NCI-H82 (cell line): ENCODE measurements around the gene CCDC142.

Experiments used
- DNase-seq: peaks from one replicate; lab custom pipeline; 2025; lab: John Stamatoyannopoulos, UW

The CCDC142 gene

DNA sequence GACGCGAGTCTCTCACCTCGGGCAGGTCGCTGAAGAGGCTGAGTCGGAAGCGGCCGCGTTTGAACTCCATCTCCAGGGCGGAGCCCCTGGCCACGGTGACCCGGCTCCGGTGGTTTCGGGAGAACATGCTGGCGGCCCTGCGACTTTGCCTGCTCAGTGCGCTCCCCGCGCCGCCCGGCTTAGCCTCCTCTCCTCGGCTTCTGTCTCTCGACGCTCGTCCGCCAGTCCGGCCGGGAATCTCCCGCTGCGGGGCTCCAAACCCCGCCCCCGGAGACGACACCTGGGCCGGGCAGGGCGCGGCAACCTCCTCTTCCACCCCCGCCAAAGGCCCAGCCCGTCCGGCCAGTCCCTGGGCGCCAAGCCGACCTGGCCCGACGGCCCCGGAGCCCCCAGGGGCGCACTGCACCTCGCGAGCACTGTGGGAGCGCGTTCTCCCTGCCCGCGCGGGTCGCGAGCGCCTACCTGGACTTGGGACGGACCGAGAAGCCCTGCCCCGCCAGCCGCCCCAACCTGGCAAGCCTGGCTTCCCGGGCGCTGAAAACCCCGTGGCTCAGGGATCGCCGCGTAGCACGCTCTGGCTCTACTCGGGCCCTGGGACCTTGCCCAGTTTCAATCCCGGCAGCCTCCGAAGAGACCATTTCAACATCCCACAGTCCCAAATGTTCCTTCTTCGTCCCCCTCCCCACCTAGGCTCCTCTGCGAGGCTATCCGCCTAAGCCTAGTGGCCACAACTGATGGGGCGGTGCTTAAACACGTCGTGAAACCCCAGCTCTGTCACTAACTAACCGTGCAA, 40.9 kb downstream of the CCDC142 start, which contains the start of gene RTKN:
Gene RTKN (minus strand): TSS at position 248 of the 793 bp plus-strand sequence. CDS start 121 bp downstream, at position 127.
- no peak for DNase-seq

- no peak for DNase-seq
Observed at GRCh38 chr2:74441170-74441689, 41.6 kb downstream of the CCDC142 start.

GRCh38 chr2:74440378-74441169, 42.2 kb downstream of the CCDC142 start:
- DNase-seq: peak; percentile 94

DNA sequence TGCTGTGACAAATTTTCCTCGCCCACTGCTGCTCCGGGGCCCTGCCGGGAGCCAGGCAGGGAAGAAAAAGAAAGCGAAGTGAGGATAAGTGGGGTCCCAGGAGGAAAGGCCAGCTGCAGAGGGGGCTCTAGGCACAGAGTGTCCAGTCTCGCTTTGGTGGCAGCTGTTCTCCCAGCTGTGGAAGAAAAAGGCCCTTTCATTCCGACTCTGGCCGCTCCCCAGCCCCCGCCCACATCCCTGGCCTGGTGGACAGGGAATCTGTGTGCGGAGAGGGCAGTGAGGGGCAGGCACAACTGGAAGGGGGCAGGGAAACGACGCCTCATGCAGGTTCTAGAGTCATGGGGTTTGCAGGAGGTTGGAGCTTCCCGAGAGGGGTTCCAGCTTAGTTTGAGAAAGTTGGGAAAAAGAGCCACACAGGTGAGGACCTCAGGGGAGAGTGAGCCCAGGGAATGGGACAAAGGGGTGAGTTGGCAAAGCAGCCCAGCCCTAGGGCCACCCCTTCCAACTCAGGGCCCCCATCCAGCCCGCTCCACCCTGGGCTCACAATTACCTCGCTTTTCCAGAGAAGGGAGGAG, 42.9 kb downstream of the CCDC142 start:
- no peak for DNase-seq

- peak; percentile 93 for DNase-seq
Observed at GRCh38 chr2:74439373-74439772, 43.4 kb downstream of the CCDC142 start.

DNA sequence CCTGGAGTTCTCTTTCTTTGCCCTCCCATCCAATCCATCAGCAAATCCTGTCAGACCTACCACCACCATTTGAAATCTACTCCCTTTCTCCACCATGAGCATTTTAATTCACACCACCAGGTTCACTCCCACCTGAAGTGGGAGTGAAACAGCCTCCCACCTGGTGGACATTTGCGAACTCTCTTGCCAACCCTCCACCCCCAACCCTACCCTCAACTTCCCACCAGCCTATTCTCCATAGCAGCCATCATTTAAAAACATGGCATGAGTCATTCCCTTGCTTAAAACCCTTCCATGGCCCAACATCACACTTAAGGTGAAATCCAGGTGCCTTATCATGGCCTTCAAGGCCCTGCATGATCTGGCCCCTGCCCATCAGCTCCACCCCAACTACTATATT, 44.5 kb downstream of the CCDC142 start:
- DNase-seq: no peak

DNA sequence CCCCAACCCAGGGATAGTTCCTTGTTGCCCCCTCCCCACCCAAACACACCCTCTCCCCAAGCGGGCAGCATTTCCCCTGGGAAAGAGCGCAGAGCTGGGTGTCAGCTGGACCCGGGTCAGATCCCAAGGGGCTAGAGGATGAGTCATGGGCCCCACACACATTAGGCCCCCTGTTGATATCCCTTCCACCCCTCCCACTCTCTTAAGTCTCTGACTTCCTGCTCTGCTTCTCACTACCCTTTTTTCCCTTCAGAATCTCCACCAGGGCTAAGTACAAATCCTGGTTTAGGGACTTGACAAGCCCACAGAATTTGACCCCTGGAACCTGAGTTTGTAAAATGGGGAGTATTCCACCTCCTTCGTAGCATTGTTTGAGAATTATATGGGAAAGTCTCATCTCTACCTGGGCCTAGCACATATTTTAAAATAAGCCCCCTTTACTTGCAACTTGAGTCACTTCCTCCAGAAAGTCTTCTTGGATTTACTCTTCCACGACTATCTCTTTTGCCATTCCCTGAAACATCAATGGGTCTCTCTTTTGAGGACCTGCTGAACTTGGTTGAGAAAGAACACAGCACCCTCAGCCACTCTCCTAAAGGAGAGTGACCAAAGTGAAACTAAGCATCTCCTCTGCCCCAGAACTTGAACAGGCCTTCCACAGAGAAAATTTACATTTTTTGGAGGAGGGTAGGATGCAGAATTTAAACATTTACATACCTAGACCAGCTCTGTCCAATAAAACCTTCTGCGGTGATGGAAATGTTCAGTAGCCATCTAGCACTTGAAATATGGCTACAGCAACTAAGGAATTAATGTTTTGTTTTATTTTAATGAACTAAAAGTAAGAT, 45.7 kb downstream of the CCDC142 start:
- DNase-seq: no peak

GRCh38 chr2:74436111-74436805, 46.5 kb downstream of the CCDC142 start:
- DNase-seq: no peak

- DNase-seq: no peak
Observed at GRCh38 chr2:74430502-74430901, 52.3 kb downstream of the CCDC142 start.

DNA sequence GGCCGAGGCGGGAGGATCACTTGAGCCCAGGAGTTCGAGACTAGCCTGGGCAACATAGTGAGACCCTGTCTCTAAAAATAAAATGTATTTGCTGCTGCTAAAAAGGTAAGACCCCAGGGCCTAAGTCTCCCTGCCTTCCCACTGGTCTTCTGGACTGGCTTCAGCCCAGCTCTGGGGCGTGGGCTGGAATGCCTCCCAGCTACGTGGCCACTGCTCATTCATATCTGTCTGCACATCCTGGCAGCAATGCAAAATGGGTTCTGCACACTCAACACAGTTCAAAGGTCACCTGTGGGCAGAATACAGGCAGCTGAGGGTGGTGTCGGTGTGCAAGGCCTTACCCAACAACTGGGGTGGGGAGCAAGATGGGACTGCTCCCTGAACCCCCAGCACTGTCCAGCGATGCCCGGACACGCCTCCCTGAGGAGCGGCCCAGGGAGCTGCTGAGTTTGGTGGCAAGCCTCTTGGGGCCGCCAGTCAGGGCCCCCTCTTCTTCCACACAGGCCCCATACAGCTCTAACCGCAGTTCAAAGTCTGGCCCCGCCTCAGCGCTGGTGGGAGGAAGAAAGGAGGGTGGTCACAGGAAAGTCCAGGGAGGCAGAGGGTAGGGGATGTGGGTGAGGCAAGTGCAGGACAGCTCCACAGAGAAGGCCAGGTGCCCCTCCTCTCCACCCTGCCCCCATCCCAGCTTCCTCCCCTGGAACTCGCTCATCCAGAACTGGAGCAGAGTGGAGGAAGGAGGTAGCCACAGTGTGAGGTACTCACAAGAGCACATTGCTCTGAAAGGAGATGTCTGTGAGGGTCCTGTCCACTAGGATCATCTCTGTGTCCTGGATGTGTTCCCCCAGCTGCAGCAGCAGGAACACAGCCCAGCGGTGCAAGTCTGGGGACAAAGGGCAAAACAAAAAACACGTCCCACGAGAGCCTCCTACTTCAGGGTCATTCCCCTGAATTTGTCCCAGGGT, 53.0 kb downstream of the CCDC142 start:
- no peak for DNase-seq

DNA sequence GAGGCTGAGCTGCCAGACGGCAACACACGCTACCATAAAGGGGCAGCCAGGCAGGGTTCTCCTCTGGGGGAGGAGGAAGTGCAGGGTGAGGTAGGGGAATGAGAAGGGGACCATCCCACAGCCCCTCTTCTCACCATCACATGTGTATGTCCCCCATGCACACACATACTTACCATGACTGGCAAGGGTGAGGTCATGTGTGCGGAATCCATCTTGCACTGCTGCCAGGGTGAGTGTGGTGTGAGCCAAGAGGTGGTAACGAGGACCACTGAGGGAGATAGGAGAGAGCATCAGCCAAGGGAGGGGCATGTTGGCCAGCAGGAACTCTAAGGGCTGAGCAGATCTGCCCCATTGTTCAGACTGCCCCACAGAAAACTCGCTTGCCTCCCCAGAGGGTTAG, 54.1 kb downstream of the CCDC142 start:
- DNase-seq: no peak

DNA sequence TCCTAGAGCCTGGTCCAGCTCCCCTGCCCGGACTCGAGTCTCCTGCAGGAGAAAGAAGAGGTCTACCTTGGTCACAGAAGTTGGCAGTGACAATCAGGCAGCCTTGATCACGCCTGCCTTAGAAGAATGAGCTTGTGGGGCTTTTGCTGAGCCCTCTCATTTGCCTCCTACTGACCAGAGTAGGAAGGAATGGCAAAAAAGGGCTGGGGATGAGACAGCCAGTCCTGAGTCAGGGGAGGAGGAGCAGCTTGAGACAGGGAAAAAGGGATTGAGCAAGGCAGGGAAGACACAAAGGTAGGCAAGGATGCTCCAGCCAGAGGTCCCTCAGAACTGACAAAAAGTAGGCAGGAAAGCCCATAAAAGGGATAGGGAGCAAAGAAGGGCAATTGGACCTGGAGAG, 55.2 kb downstream of the CCDC142 start:
- no peak for DNase-seq

- no peak for DNase-seq
Observed at GRCh38 chr2:74426181-74426758, 56.5 kb downstream of the CCDC142 start.

DNA sequence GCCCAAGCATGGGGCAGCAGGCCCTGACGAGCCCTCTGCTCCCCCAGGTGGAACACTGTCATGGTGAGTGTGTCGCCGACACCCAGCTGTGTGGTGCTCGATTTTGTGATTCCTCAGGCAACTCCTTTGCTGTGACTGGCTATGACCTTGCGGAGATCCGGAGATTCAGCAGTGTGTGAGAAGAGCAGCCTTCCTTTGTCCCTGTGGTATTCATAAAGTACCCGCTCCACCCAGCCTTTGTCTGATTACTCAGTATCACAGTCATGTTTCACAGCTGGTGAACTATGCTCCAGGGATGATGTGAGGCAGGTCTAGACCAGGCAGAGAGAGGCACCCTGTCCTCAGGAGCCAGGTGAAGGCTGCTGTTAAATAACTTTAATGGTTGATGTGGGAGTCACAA, 57.3 kb downstream of the CCDC142 start:
- no peak for DNase-seq

- no peak for DNase-seq
Observed at GRCh38 chr2:74424995-74425406, 57.8 kb downstream of the CCDC142 start.

DNA sequence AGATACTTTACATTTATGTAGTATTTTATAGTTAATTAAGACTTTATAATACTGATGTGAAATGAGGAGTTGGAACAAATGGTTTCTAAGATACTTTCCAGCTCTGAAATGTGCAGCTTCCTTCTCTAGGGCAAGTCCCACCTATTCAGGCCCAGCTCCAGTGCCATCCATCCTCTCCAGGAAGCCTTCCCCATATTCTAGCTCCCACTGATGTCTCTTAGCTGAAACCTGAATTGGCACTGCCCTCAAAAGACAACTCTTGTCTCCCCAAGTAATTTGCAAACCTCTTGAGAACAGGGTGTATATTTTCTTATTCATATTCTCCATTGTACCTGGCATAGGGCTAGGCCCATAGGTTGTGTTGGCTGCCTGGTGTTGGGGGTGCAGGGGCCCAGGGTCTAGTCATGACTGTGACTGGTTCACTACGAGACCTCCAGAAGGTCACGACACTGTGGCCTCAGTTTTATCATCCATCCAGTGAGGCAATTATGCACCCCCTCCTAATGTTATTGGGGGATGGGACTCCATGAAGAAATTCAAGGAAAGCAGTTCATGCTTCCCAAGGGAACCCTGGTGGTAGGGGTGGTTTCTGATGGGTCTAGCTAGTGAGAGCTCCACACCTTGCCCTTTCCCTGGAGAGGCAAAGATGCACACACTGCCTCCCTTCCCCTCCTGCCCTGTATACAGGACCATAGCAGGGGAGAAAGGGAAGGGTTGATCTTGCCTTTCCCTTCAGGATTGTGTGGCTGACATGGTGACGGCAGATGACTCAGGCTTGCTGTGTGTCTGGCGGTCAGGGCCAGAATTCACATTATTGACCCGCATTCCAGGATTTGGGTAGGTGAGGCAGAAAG, 58.4 kb downstream of the CCDC142 start:
- DNase-seq: no peak
